RWPE1 (cell line): ENCODE results near the gene TREML4.

ENCODE experiments used
- CTCF ChIA-PET: fragments of 350-600 bp; sonication (Branson Sonifier 250); formaldehyde crosslinking; extraction: SDS; loops from one replicate; lab custom pipeline; 2021; lab: Yijun Ruan, JAX
- POLR2A ChIA-PET: fragments of 400-600 bp; formaldehyde crosslinking; extraction: SDS; loops from one replicate; lab custom pipeline; 2020; ENCODE audit warnings: antibody characterized with exemption; ENCODE audit not compliant: low non-redundant PET; lab: Yijun Ruan, JAX
- DNase-seq: peaks from one replicate; pipeline ENCODE4 v3.0.0; 2012; ENCODE audit warnings: low spot score
- H3K27ac ChIP-seq: fragments of 450-650 bp; 2 replicates; pipeline ENCODE4 v1.5.1; 2017
- TF ChIP-seq, protein P1 (sequence below): fragments of 450-650 bp; conservative IDR thresholded peaks from 2 replicates; pipeline ENCODE4 v1.5.1; 2017; ENCODE audit warnings: low read depth, mild to moderate bottlenecking

TREML4 gene

DNA sequence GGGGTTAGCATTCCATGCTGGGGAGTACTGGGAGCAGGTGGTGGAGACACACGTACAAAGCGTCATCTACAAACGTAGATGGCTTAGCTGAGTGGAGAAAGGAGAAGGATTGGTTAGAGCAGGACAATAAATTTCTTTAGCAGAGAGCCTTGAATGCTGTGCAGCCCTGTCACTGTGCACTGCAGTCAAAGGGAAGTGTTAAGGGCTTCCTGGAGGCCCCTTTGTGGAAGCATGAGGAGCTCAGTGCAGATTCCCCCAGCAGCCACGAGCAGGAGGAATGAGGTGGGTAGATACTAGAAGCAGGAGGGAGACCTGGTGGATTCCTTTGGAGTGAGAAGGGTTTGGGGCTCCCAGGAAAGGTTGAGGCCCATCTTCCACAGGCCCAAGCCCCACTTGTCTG lies 6.1 kb upstream of the TREML4 start:
- POLR2A ChIA-PET, result no interaction called here
- no peak overlapping the region for H3K27ac ChIP-seq
- TF ChIP-seq, protein P1, sequence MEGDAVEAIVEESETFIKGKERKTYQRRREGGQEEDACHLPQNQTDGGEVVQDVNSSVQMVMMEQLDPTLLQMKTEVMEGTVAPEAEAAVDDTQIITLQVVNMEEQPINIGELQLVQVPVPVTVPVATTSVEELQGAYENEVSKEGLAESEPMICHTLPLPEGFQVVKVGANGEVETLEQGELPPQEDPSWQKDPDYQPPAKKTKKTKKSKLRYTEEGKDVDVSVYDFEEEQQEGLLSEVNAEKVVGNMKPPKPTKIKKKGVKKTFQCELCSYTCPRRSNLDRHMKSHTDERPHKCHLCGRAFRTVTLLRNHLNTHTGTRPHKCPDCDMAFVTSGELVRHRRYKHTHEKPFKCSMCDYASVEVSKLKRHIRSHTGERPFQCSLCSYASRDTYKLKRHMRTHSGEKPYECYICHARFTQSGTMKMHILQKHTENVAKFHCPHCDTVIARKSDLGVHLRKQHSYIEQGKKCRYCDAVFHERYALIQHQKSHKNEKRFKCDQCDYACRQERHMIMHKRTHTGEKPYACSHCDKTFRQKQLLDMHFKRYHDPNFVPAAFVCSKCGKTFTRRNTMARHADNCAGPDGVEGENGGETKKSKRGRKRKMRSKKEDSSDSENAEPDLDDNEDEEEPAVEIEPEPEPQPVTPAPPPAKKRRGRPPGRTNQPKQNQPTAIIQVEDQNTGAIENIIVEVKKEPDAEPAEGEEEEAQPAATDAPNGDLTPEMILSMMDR, result no peak
- CTCF ChIA-PET, result interaction anchor here (0.6 kb wide), 1 partner anchor 969 kb away, joined by 3 read pairs; no protein-coding TSS in a partner anchor
- no peak for DNase-seq

DNA sequence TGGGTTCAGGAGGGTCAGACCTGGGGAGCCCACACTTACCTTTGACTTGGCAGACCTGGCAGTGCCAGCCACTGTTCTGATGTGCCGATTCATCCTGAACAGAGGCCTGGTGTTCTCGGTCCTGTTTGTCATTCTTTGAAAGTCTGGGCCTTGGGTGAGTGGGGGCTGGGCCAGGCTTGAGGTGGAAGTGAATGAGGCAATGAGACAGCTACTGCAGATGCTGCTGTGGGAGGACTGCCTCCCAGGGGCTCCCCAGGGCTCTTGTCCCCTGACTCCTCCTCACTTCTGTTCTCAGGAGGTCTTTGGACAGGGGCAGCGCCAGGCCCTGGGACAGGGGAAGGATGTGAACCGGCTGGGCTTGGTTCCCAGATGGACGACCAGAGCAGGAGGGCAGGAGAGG lies 5.6 kb upstream of the TREML4 start:
- ChIA-PET POLR2A (no interaction called here), CTCF (interaction anchor here (0.6 kb wide), 1 partner anchor 968 kb away, joined by 3 read pairs; no protein-coding TSS in a partner anchor)
- no peak for DNase-seq
- H3K27ac ChIP-seq, result no peak overlapping the region
- TF ChIP-seq, protein P1, result no peak

DNA sequence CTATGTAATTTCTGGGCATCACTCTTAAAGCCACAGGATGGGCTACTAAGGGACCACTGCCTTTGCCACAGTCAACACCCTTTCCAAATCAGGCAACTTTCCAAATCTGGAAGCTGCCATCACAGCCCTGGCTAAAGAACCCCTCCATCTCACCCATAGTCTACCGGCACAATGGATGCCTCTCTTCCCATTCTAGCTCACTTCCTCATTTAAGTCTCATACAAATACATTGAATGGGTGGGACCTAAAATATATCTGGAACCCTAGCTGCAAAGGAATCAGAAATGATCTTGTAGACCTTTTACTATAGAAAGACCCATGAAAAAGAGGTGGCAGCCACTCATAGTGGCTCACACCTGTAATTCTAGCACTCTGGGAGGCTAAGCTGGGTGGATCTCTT lies 3.3 kb upstream of the TREML4 start:
- ChIA-PET CTCF (interaction anchor here (0.7 kb wide), 1 partner anchor 18 kb away, joined by 3 read pairs; no protein-coding TSS in a partner anchor), POLR2A (interaction anchor here (0.7 kb wide), 1 partner anchor 18 kb away, joined by 3 read pairs; no protein-coding TSS in a partner anchor)
- no peak for DNase-seq
- TF ChIP-seq, protein P1, result no peak
- no peak overlapping the region for H3K27ac ChIP-seq

DNA sequence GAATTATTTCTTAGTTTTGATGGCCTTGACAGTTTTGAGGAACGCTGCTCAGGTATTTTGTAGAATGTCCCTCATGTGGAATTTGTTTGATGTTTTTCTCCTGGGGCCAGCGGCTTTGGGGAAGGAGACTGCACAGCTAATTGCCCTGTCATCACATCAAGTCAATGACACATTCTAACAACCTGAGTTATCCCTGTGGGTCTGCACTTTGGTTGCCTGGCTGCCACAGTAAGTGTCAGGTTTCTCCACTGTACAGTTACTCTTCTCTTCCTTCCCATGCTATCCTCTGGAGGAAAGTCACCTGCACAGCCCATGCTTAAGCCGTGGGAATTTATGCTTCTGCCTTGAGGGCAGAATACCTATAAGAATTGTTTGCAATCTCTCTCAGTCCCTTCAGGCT lies 1.4 kb upstream of the TREML4 start:
- H3K27ac ChIP-seq, result no peak overlapping the region
- CTCF ChIA-PET, result no interaction called here
- TF ChIP-seq, protein P1, result no peak
- POLR2A ChIA-PET, result no interaction called here
- no peak for DNase-seq

DNA sequence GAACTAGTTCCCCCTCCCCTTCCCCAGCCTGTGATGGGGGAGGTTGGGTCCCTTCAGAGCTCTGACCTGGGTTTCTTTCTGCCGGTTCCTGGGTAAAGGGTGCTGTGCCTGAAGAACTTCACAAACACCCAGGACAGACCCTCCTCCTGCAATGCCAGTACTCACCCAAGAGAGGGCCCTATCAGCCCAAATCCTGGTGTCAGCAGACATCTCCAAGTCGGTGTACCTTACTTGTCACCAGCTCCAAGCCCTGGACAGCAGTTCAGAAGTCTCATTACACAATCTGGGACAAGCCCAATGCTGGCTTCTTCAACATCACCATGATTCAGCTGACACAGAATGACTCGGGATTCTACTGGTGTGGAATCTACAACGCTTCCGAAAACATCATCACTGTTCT lies 467 bp downstream of the TREML4 start:
- H3K27ac ChIP-seq, result no peak overlapping the region
- ChIA-PET POLR2A (no interaction called here), CTCF (no interaction called here)
- TF ChIP-seq, protein P1, result no peak
- no peak for DNase-seq

DNA sequence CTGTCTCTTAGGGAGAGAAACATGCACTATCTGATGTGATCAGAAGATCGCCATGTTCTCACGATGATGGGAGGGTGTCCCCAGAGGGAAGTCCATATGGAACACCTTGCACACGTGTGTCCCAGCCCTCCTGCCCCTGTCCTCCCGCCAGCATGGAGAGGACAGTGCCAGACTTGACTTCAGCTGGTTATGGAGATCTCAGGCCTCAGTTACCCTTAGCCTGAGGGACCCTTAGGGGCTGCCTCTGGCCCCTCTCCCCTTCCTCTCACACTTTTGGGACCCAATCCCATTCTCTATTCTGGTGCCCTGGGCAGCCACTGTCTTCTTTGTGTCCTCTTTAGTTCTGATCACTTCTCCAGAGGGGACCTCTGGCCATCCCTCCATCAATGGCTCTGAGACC lies 1.6 kb downstream of the TREML4 start:
- CTCF ChIA-PET, result no interaction called here
- TF ChIP-seq, protein P1, result no peak
- POLR2A ChIA-PET, result no interaction called here
- H3K27ac ChIP-seq, result no peak overlapping the region
- DNase-seq, result no peak
